Natural killer cell (primary cell): ENCODE data around the gene TMEM168. TPM values are rescaled to one million over a fixed set of nuclear protein-coding genes. Genes with fewer than 3 reads are reported as not detected.

Source experiments
- ATAC-seq, 3 donors: fragments of 150-1000 bp in 2 of 3; fragments of 200-7000 bp in 1 of 3; cut with Tn5 transposase; 1 replicate in 1 of 3; 2 replicates in 2 of 3; pipeline ENCODE4 v1.10.0; 2021; ENCODE audit warnings: mild to moderate bottlenecking in 2 of 3, moderate library complexity in 2 of 3
- DNase-seq, 2 donors: peaks; one replicate each; pipeline versions ENCODE4 v3.0.0 to v3.0.0-alpha.2; 2013 to 2021; ENCODE audit warnings: mixed read lengths in 1 of 2
- H3K27ac ChIP-seq: one replicate; pipeline ENCODE4 v1.5.1; 2013; ENCODE audit warnings: mild to moderate bottlenecking, low read length
- H3K27me3 ChIP-seq: one replicate; pipeline ENCODE4 v1.6.1; 2013; ENCODE audit warnings: low read length; ENCODE audit not compliant: control insufficient read depth, insufficient read depth
- H3K36me3 ChIP-seq: one replicate; pipeline ENCODE4 v1.6.1; 2013; ENCODE audit warnings: low read length; ENCODE audit not compliant: control insufficient read depth, insufficient read depth
- H3K4me1 ChIP-seq: one replicate; pipeline ENCODE4 v1.6.1; 2013; ENCODE audit warnings: low read length; ENCODE audit not compliant: control insufficient read depth, insufficient read depth
- H3K4me3 ChIP-seq: one replicate; pipeline ENCODE4 v1.5.1; 2013; ENCODE audit warnings: low read length
- H3K9me3 ChIP-seq: one replicate; pipeline ENCODE4 v1.6.1; 2013; ENCODE audit warnings: low read length; ENCODE audit not compliant: control insufficient read depth, insufficient read depth
- H3K27ac Mint-ChIP-seq, 2 donors: one replicate each; pipeline ENCODE4 v1.8.0; 2022; ENCODE audit warnings: mild to moderate bottlenecking in 2 of 2, mixed read lengths in 2 of 2, moderate library complexity in 1 of 2
- H3K27me3 Mint-ChIP-seq, 2 donors: one replicate each; pipeline ENCODE4 v1.8.0; 2022; ENCODE audit warnings: low read depth in 2 of 2, mixed read lengths in 2 of 2
- H3K36me3 Mint-ChIP-seq: one replicate; pipeline ENCODE4 v1.8.0; 2022; ENCODE audit warnings: mixed read lengths
- H3K4me1 Mint-ChIP-seq, 2 donors: one replicate each; pipeline ENCODE4 v1.8.0; 2022; ENCODE audit warnings: mixed read lengths in 2 of 2
- H3K4me3 Mint-ChIP-seq: one replicate; pipeline ENCODE4 v1.8.0; 2022; ENCODE audit warnings: mild to moderate bottlenecking, moderate library complexity, mixed read lengths
- H3K9me3 Mint-ChIP-seq, 2 donors: one replicate each; pipeline ENCODE4 v1.8.0; 2022; ENCODE audit warnings: mixed read lengths in 2 of 2
- CTCF ChIP-seq: fragments of 200-600 bp; IDR thresholded peaks from one replicate; pipeline ENCODE4 v1.8.0; 2022; ENCODE audit warnings: antibody characterized with exemption
- WGBS: methylation state at CpG from one replicate; pipeline ENCODE4 v1.1.7; 2013; ENCODE audit warnings: missing lambda C conversion rate; ENCODE audit not compliant: insufficient coverage; 5-methylcytosine and 5-hydroxymethylcytosine counted together
- intact Hi-C: fragments of 100-400 bp; cut with micrococcal nuclease; formaldehyde crosslinking; loops from one replicate; pipeline ENCODE4 v1.14.2; 2022
- total RNA-seq, 4 donors: library from RNA; stranded (reverse); fragments of 120-200 nt in 1 of 4; gene quantifications; one replicate each; pipeline versions ENCODE4 v1.2.3 to v1.2.4, GENCODE V29; 2013 to 2022

Gene TMEM168
- total RNA-seq, 3 donors from 2014 or later (not counting 1 experiment from before 2014, with no cell fraction given): 18.2 to 21.0 (median 20.0) TPM

GRCh38 chr7:112830769-112831168 is 40.6 kb upstream of the TMEM168 start:
- no peaks in the 10 kb centered on the region for H3K27me3 ChIP-seq
- H3K27ac Mint-ChIP-seq: no peak overlapping the region
- TF ChIP-seq CTCF: no peak
- H3K27ac ChIP-seq: no peak overlapping the region
- H3K36me3 Mint-ChIP-seq: peaks cover 28% of the 10 kb centered on the region
- intact Hi-C loops: no loop called here
- H3K36me3 ChIP-seq: peaks cover 25% of the 10 kb centered on the region
- ATAC-seq: no peak
- DNase-seq: no peak
- H3K27me3 Mint-ChIP-seq: no peaks in the 10 kb centered on the region
- H3K9me3 Mint-ChIP-seq: peaks cover 3 to 10% of the 10 kb centered on the region in 2 donors
- peaks cover 0 to 3% of the 10 kb centered on the region in 2 donors for H3K4me1 Mint-ChIP-seq
- no peaks in the 10 kb centered on the region for H3K4me1 ChIP-seq
- no peaks in the 10 kb centered on the region for H3K9me3 ChIP-seq
- no peak overlapping the region for H3K4me3 ChIP-seq
- no peak overlapping the region for H3K4me3 Mint-ChIP-seq

- H3K4me3 ChIP-seq: no peak overlapping the region
- no peaks in the 10 kb centered on the region for H3K9me3 ChIP-seq
- Mint-ChIP-seq H3K9me3 (peaks cover 3 to 7% of the 10 kb centered on the region in 2 donors), H3K36me3 (peaks cover 28% of the 10 kb centered on the region), H3K4me1 (no peaks in the 10 kb centered on the region), H3K27ac (no peak overlapping the region), H3K4me3 (no peak overlapping the region), H3K27me3 (no peaks in the 10 kb centered on the region)
- WGBS: no CpG with 5 or more reads among the region's 1 CpG
- no peaks in the 10 kb centered on the region for H3K27me3 ChIP-seq
- intact Hi-C loops: no loop called here
- ATAC-seq (no peak), DNase-seq (no peak)
- no peaks in the 10 kb centered on the region for H3K4me1 ChIP-seq
- no peak for TF ChIP-seq CTCF
- peaks cover 25% of the 10 kb centered on the region for H3K36me3 ChIP-seq
- no peak overlapping the region for H3K27ac ChIP-seq
These were observed 38.5 kb upstream of the TMEM168 start for GRCh38 chr7:112828696-112829095.

GRCh38 chr7:112821345-112821744 is 31.2 kb upstream of the TMEM168 start:
- Histone ChIP-seq H3K4me1 (no peaks in the 10 kb centered on the region), H3K4me3 (no peak overlapping the region), H3K27ac (no peak overlapping the region), H3K9me3 (no peaks in the 10 kb centered on the region), H3K36me3 (peaks cover 5% of the 10 kb centered on the region), H3K27me3 (no peaks in the 10 kb centered on the region)
- H3K9me3 Mint-ChIP-seq: peaks cover 0 to under 1% of the 10 kb centered on the region in 2 donors
- H3K4me3 Mint-ChIP-seq: no peak overlapping the region
- intact Hi-C loops: no loop called here
- H3K36me3 Mint-ChIP-seq: peaks cover 3% of the 10 kb centered on the region
- H3K4me1 Mint-ChIP-seq: no peaks in the 10 kb centered on the region
- ATAC-seq (no peak), DNase-seq (no peak)
- TF ChIP-seq CTCF: no peak
- no peak overlapping the region for H3K27ac Mint-ChIP-seq
- no peaks in the 10 kb centered on the region for H3K27me3 Mint-ChIP-seq

GRCh38 chr7:112819536-112819935 is 29.3 kb upstream of the TMEM168 start:
- Mint-ChIP-seq H3K27me3 (no peaks in the 10 kb centered on the region), H3K36me3 (peaks cover 7% of the 10 kb centered on the region), H3K4me1 (no peaks in the 10 kb centered on the region), H3K4me3 (no peak overlapping the region), H3K9me3 (peaks cover 0 to 4% of the 10 kb centered on the region in 2 donors), H3K27ac (no peak overlapping the region)
- peaks cover 5% of the 10 kb centered on the region for H3K36me3 ChIP-seq
- ATAC-seq (no peak), DNase-seq (no peak)
- no peaks in the 10 kb centered on the region for H3K4me1 ChIP-seq
- H3K27ac ChIP-seq: no peak overlapping the region
- H3K9me3 ChIP-seq: no peaks in the 10 kb centered on the region
- H3K27me3 ChIP-seq: no peaks in the 10 kb centered on the region
- 98% methylated on average over 3 of the region's 3 CpGs for WGBS
- intact Hi-C loops: no loop called here
- no peak overlapping the region for H3K4me3 ChIP-seq
- TF ChIP-seq CTCF: no peak
